ENCODE data around the gene FNIP2.

FNIP2 gene

GRCh38 chr4:158811704-158812103 is 42.9 kb downstream of the FNIP2 start:
- H3K79me2 ChIP-seq (ENCODE audit: insufficient read depth, low read length) = peaks cover 79% of the 10 kb centered on the region
- peaks cover 15% of the 10 kb centered on the region for H3F3A ChIP-seq (ENCODE audit: low read depth)
- no peaks in the 10 kb centered on the region for H3K36me3 ChIP-seq (ENCODE audit: insufficient read depth, low read length)
- H2AFZ ChIP-seq (ENCODE audit: low read length) = no peak overlapping the region
- H3K9me2 ChIP-seq (replicated peaks; ENCODE audit: low read depth, low read length) = no peaks in the 10 kb centered on the region
- H3K4me2 ChIP-seq (ENCODE audit: low read depth, low read length, poor library complexity, severe bottlenecking) = peak overlapping the region; percentile 34
- TF ChIP-seq EZH2phosphoT487 (IDR thresholded peaks at IDR 0.05; ENCODE audit: borderline replicate concordance) (no peak), CTCF (conservative IDR thresholded peaks at IDR 0.05; ENCODE audit: low read length) (no peak)
- no peaks in the 10 kb centered on the region for H4K20me1 ChIP-seq (ENCODE audit: insufficient read depth, low read length, poor library complexity, severe bottlenecking)
- no peak overlapping the region for H3K4me3 ChIP-seq (ENCODE audit: low read length, poor library complexity, severe bottlenecking)
- peak overlapping the region; percentile 58 for H3K9ac ChIP-seq (ENCODE audit: low read depth, low read length, poor library complexity, severe bottlenecking)
- H3K9me3 ChIP-seq (ENCODE audit: insufficient read depth, low read depth, low read length) = no peaks in the 10 kb centered on the region
- peaks cover 68% of the 10 kb centered on the region for H3K4me1 ChIP-seq (ENCODE audit: insufficient read depth, low read length, poor library complexity, severe bottlenecking)
- H3K27me3 ChIP-seq (ENCODE audit: insufficient read depth, low read length, poor library complexity, severe bottlenecking) = no peaks in the 10 kb centered on the region

- Histone ChIP-seq H3F3A (ENCODE audit: low read depth) (peaks cover 15% of the 10 kb centered on the region), H4K20me1 (ENCODE audit: insufficient read depth, low read length, poor library complexity, severe bottlenecking) (no peaks in the 10 kb centered on the region), H3K9me3 (ENCODE audit: insufficient read depth, low read depth, low read length) (no peaks in the 10 kb centered on the region), H3K27me3 (ENCODE audit: insufficient read depth, low read length, poor library complexity, severe bottlenecking) (no peaks in the 10 kb centered on the region), H3K36me3 (ENCODE audit: insufficient read depth, low read length) (no peaks in the 10 kb centered on the region), H2AFZ (ENCODE audit: low read length) (no peak overlapping the region), H3K9me2 (replicated peaks; ENCODE audit: low read depth, low read length) (no peaks in the 10 kb centered on the region), H3K9ac (ENCODE audit: low read depth, low read length, poor library complexity, severe bottlenecking) (no peak overlapping the region), H3K4me2 (ENCODE audit: low read depth, low read length, poor library complexity, severe bottlenecking) (peak overlapping the region; percentile 34), H3K4me1 (ENCODE audit: insufficient read depth, low read length, poor library complexity, severe bottlenecking) (peaks cover 71% of the 10 kb centered on the region), H3K4me3 (ENCODE audit: low read length, poor library complexity, severe bottlenecking) (no peak overlapping the region), H3K79me2 (ENCODE audit: insufficient read depth, low read length) (peaks cover 79% of the 10 kb centered on the region)
- no peak for TF ChIP-seq CTCF (conservative IDR thresholded peaks at IDR 0.05; ENCODE audit: low read length)
These were observed 43.3 kb downstream of the FNIP2 start for GRCh38 chr4:158812133-158812532.

- no peak overlapping the region for H3K9ac ChIP-seq (ENCODE audit: low read depth, low read length, poor library complexity, severe bottlenecking)
- H3K27me3 ChIP-seq (ENCODE audit: insufficient read depth, low read length, poor library complexity, severe bottlenecking) = no peaks in the 10 kb centered on the region
- H3K4me2 ChIP-seq (ENCODE audit: low read depth, low read length, poor library complexity, severe bottlenecking) = peak overlapping the region; percentile 34
- peaks cover 73% of the 10 kb centered on the region for H3K4me1 ChIP-seq (ENCODE audit: insufficient read depth, low read length, poor library complexity, severe bottlenecking)
- peaks cover 82% of the 10 kb centered on the region for H3K79me2 ChIP-seq (ENCODE audit: insufficient read depth, low read length)
- H2AFZ ChIP-seq (ENCODE audit: low read length) = no peak overlapping the region
- no peaks in the 10 kb centered on the region for H3K9me2 ChIP-seq (replicated peaks; ENCODE audit: low read depth, low read length)
- no peaks in the 10 kb centered on the region for H3K36me3 ChIP-seq (ENCODE audit: insufficient read depth, low read length)
- H3K9me3 ChIP-seq (ENCODE audit: insufficient read depth, low read depth, low read length) = no peaks in the 10 kb centered on the region
- H3F3A ChIP-seq (ENCODE audit: low read depth) = peaks cover 15% of the 10 kb centered on the region
- no peak for TF ChIP-seq CTCF (conservative IDR thresholded peaks at IDR 0.05; ENCODE audit: low read length)
- no peak for TF ChIP-seq EZH2phosphoT487 (IDR thresholded peaks at IDR 0.05; ENCODE audit: borderline replicate concordance)
- H3K4me3 ChIP-seq (ENCODE audit: low read length, poor library complexity, severe bottlenecking) = no peak overlapping the region
- H4K20me1 ChIP-seq (ENCODE audit: insufficient read depth, low read length, poor library complexity, severe bottlenecking) = no peaks in the 10 kb centered on the region
These were observed 43.7 kb downstream of the FNIP2 start for GRCh38 chr4:158812543-158812942.
